AG10803 (cell line): ENCODE results near the gene ZNF619.

Source experiments
- DNase-seq: peaks from one replicate; pipeline ENCODE4 v3.0.0; 2010; ENCODE audit warnings: low read depth
- H3K4me3 ChIP-seq: 2 replicates; pipeline ENCODE4 v1.5.1; 2011; ENCODE audit warnings: mild to moderate bottlenecking, low read length, control low read depth
- CTCF ChIP-seq: conservative IDR thresholded peaks from 2 replicates; pipeline ENCODE4 v1.5.1; 2011; ENCODE audit warnings: mild to moderate bottlenecking, low read length, control low read depth, inconsistent platforms

ZNF619 gene

GRCh38 chr3:40476478-40477470, at the start of gene ZNF619:
Gene ZNF619, plus strand, starts transcription at chr3:40477122. Its CDS starts 858 bp downstream, at chr3:40477980.
- DNase-seq, result peak; percentile 74
- peak within 1 kb of the TSS; percentile 90 for H3K4me3 ChIP-seq
- TF ChIP-seq CTCF, result no peak

GRCh38 chr3:40432793-40433192, 44.1 kb upstream of the ZNF619 start:
- TF ChIP-seq CTCF, result no peak
- no peak overlapping the region for H3K4me3 ChIP-seq
- DNase-seq, result no peak

GRCh38 chr3:40437889-40438288, 39.0 kb upstream of the ZNF619 start:
- H3K4me3 ChIP-seq, result no peak overlapping the region
- no peak for TF ChIP-seq CTCF
- DNase-seq, result no peak

GRCh38 chr3:40445062-40445461, 31.9 kb upstream of the ZNF619 start:
- H3K4me3 ChIP-seq, result no peak overlapping the region
- no peak for DNase-seq
- no peak for TF ChIP-seq CTCF

- DNase-seq, result no peak
- no peak for TF ChIP-seq CTCF
- no peak overlapping the region for H3K4me3 ChIP-seq
These were observed 31.0 kb upstream of the ZNF619 start for GRCh38 chr3:40445880-40446279.

GRCh38 chr3:40450438-40450837, 26.5 kb upstream of the ZNF619 start:
- TF ChIP-seq CTCF, result no peak
- DNase-seq, result no peak
- no peak overlapping the region for H3K4me3 ChIP-seq

GRCh38 chr3:40451551-40451950, 25.4 kb upstream of the ZNF619 start:
- TF ChIP-seq CTCF, result no peak
- no peak overlapping the region for H3K4me3 ChIP-seq
- no peak for DNase-seq
